ENCODE measurements around the gene SSH2. TPM values are rescaled to one million over a fixed set of nuclear protein-coding genes. Genes with fewer than 3 reads are reported as not detected.

SSH2 gene
- total RNA-seq, 1 donor from 2014 or later: 72.0 TPM

- Histone ChIP-seq H3K9me3 (no peaks in the 10 kb centered on the region), H3K4me1 (peaks cover 16% of the 10 kb centered on the region), H3K36me3 (no peaks in the 10 kb centered on the region), H3K4me3 (no peak overlapping the region), H3K27me3 (no peaks in the 10 kb centered on the region), H3K27ac (no peak overlapping the region)
- intact Hi-C loops (cut with DNase I): no loop called here
- TF ChIP-seq, protein P1, sequence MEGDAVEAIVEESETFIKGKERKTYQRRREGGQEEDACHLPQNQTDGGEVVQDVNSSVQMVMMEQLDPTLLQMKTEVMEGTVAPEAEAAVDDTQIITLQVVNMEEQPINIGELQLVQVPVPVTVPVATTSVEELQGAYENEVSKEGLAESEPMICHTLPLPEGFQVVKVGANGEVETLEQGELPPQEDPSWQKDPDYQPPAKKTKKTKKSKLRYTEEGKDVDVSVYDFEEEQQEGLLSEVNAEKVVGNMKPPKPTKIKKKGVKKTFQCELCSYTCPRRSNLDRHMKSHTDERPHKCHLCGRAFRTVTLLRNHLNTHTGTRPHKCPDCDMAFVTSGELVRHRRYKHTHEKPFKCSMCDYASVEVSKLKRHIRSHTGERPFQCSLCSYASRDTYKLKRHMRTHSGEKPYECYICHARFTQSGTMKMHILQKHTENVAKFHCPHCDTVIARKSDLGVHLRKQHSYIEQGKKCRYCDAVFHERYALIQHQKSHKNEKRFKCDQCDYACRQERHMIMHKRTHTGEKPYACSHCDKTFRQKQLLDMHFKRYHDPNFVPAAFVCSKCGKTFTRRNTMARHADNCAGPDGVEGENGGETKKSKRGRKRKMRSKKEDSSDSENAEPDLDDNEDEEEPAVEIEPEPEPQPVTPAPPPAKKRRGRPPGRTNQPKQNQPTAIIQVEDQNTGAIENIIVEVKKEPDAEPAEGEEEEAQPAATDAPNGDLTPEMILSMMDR (IDR thresholded peaks at IDR 0.05): no peak
- no peak for DNase-seq
- no peak for ATAC-seq
These were observed 333.2 kb downstream of the SSH2 start for GRCh38 chr17:29596811-29597210.

DNA sequence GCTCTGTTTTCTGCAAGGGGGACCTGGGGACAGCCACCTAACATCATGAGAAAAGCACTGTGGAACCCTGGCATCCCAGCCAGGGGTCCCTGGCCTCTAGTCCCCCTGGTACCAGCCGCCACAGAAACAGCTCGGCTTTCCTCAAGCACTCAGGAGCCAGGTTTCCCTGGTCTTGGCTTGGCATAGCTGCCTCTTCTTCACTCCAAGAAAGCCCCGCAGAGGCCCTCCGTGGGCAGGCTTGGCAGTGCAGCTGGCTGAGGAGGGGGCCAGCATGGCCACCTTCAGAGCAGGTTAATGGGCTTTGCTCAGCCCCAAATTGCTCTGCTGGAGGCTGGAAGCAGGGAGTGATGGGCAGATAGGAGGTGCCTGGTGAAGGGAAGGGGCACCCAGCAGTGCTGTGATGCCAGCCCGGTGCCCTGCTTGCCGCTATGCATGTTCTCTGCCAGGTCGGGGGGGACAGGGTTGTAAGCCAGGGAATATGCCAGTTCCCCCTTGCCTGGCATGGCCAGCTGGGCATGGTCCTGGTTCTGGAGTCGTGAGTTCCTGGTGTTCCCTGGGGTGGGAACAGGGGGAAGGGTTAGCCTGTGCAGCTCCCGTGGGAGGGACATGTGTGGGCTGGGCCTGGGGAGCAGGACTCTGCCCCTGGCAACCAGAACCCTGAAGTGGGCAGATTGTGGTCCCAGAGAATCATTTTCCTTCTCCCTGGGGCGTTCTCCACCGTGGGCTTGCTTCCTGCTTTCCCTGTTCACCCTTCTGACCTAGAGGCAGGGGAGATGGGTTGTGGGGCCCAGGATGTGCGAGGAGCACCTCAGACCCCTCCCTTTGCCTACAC, 333.9 kb downstream of the SSH2 start:
- H3K4me3 ChIP-seq: no peak overlapping the region
- peaks cover 23% of the 10 kb centered on the region for H3K4me1 ChIP-seq
- no peaks in the 10 kb centered on the region for H3K9me3 ChIP-seq
- intact Hi-C loops (cut with DNase I): no loop called here
- ATAC-seq: no peak
- TF ChIP-seq, protein P1 (IDR thresholded peaks at IDR 0.05): no peak
- DNase-seq: no peak
- H3K27me3 ChIP-seq: no peaks in the 10 kb centered on the region
- H3K27ac ChIP-seq: no peak overlapping the region
- H3K36me3 ChIP-seq: no peaks in the 10 kb centered on the region

DNA sequence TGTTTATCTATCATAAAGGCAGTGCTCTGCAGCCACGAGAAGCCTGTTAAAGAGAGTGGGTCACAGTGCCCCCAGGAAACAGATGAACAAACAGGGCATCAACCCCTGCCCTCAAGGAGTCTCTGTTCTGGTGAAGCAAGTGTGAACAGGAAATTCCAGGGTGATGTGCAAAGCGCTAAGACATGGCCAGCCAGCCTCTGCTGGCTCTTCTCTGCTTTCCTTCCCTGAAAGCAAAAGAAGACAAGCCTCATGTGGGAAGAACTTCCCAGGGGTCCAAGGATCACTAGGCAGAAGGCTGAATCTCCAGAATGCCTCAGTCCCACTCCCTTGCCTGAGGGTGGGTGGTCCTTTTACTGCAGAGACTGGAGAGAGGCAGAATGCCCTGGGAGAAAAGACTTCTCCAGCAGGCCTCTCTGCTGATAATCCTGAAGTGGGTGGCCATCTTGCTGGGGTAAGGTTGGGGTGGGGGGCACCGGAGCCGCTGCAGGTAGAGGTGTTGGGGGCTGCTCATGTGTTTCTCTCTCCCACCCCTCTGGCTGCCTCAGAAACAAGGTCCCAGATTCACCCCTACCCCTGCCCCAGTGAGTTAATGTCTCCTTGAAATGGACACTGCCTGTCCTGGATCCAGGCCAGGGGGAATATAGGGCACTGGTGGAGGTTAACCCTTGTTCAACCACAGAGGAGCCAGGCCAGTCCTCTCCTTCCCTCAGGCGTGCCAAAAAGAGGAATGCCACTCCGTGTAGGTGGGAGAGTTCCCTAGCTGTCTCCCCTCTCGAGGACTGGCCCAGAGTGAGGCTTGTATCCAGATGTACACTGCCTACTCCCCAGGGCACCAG, 334.7 kb downstream of the SSH2 start:
- no peak overlapping the region for H3K27ac ChIP-seq
- no peak for ATAC-seq

DNA sequence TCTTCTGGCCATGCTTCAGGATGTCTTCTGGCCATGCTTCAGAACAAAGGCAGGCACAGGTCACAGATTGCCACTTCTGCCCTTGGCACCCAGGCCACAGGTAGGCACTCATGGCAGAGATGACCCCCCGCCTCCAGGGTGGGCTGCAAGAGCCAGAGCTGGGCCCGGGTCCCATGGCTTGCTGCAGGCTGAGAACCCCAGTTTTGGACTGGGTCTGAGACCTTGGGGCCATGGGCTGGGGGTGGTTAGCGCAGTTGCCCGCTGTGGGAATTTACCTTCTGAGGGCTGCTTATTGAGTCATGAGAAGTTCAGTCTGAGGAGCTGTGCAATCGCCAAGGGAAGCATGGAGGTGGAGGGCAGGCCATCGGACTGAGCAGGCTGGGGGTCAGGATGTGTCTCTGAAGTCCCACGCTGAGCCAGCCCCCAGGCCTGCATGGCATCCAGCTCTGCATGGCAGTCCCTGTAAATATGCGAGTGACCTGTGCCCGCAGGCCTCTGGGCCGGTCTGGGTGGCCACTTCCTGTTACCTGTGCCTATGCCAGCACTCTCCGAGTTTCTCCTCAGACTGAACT, 335.4 kb downstream of the SSH2 start:
- Histone ChIP-seq H3K9me3 (no peaks in the 10 kb centered on the region), H3K4me3 (no peak overlapping the region), H3K27ac (no peak overlapping the region), H3K27me3 (no peaks in the 10 kb centered on the region), H3K36me3 (no peaks in the 10 kb centered on the region), H3K4me1 (peaks cover 38% of the 10 kb centered on the region)
- TF ChIP-seq, protein P1 (IDR thresholded peaks at IDR 0.05): no peak
- DNase-seq: peak; percentile 62
- no peak for ATAC-seq
- intact Hi-C loops (cut with DNase I): no loop called here

More for the DNA sequence above, 334.7 kb downstream of the SSH2 start:
- Histone ChIP-seq H3K4me3 (no peak overlapping the region), H3K4me1 (peaks cover 31% of the 10 kb centered on the region), H3K36me3 (no peaks in the 10 kb centered on the region), H3K27me3 (no peaks in the 10 kb centered on the region), H3K9me3 (no peaks in the 10 kb centered on the region)
- TF ChIP-seq, protein P1 (IDR thresholded peaks at IDR 0.05): no peak
- intact Hi-C loops (cut with DNase I): no loop called here
- DNase-seq: no peak

- Histone ChIP-seq H3K9me3 (no peaks in the 10 kb centered on the region), H3K27ac (no peak overlapping the region), H3K36me3 (no peaks in the 10 kb centered on the region), H3K27me3 (no peaks in the 10 kb centered on the region), H3K4me3 (peak overlapping the region; percentile 60), H3K4me1 (peaks cover 38% of the 10 kb centered on the region)
- ATAC-seq (no peak), DNase-seq (peak; percentile 69)
- intact Hi-C loops (cut with DNase I): no loop called here
- TF ChIP-seq, protein P1 (IDR thresholded peaks at IDR 0.05): no peak
These were observed 336.2 kb downstream of the SSH2 start for GRCh38 chr17:29593591-29594518.
